ENCODE data around the gene PRAME.

GRCh38 chr22:22527312-22527711 is 31.8 kb downstream of the PRAME start:
- no peak for TF ChIP-seq CTCF (conservative IDR thresholded peaks at IDR 0.05)
- TF ChIP-seq EZH2 (IDR thresholded peaks at IDR 0.05; ENCODE audit: low read depth): no peak
